Fibroblast of skin of left biceps (primary cell): Measurements from ENCODE around the gene NUDT8.
A peak's percentile ranks its signal among the peaks of the same experiment; 100 is the strongest.
"Not testable (repeated sequence)": the region's sequence is repeated elsewhere in the genome, so short reads cannot be mapped to it uniquely, and the experiment has no call there.

Source experiments
- DNase-seq, 2 experiments: peaks; one replicate each; pipeline ENCODE4 v3.0.0-alpha.2; 2013; ENCODE audit warnings: low read depth in 2 of 2

The NUDT8 gene

GRCh38 chr11:67613313-67613959 lies 16.3 kb downstream of the NUDT8 start:
- DNase-seq = no peak

DNA sequence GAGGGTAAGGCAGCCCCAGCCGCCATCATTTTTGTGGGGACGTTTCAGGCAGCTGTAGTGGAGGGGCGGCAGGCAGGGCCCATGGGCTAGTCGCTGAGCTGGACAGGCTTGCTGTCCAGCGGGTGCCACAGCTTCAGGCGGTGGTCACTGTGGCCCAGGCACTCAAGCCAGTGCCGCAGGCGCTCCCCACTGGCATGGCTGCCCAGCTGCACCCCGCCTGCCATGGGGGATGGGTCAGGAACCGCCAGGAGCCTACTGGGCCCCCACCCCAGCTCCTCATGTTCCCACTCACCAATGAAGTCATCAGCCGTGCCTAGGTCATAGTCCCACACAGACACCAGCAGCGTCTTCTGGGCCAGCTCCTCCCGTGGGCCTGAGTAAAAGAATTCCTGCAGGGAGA lies 17.0 kb downstream of the NUDT8 start:
- no peak for DNase-seq

DNA sequence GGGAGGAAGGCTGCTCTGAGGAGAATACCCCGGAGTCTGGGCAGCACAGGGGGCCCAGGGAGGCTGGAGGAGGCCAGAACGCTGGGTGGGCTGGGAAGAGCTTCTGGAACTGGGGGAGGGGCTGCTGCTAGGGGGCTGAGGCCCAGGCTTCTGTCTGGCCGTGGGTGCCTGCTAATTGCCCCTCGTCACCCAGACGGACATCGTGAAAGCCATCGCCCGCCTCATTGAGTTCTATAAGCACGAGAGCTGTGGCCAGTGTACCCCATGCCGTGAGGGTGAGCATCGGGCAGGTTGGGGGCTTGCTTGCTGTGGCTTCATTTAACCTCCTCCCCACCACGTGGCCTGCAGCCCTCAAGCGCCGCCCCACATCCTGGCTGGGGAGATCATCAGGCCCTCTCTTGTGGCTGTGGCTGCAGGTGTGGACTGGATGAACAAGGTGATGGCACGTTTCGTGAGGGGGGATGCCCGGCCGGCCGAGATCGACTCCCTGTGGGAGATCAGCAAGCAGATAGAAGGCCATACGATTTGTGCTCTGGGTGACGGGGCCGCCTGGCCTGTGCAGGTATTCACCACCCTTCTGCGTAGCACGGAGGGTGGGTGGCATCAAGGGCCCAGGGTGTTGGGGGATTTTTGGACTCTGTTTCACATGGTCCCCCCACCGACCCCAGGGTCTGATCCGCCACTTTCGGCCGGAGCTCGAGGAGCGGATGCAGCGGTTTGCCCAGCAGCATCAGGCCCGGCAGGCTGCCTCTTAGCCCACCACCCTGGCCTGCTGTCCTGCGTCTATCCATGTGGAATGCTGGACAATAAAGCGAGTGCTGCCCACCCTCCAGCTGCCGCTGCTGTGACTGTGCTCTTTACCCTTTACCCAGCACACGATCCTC lies 17.8 kb downstream of the NUDT8 start:
- DNase-seq = no peak

DNA sequence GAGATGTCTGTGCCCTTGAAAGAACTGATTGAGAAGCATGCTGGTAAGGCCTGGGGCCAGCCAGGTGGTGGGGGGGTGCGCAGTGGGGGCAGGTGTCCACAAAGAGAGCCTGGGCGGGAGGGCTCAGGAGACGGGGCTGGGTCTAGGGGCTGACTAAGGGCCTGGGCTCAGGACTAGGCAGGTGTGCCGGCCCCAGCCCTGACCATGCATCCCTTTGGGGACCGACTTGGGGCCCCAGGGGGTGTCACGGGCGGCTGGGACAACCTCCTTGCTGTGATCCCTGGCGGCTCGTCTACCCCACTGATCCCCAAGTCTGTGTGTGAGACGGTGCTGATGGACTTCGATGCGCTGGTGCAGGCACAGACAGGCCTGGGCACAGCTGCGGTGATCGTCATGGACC lies 18.6 kb downstream of the NUDT8 start:
- no peak for DNase-seq

DNA sequence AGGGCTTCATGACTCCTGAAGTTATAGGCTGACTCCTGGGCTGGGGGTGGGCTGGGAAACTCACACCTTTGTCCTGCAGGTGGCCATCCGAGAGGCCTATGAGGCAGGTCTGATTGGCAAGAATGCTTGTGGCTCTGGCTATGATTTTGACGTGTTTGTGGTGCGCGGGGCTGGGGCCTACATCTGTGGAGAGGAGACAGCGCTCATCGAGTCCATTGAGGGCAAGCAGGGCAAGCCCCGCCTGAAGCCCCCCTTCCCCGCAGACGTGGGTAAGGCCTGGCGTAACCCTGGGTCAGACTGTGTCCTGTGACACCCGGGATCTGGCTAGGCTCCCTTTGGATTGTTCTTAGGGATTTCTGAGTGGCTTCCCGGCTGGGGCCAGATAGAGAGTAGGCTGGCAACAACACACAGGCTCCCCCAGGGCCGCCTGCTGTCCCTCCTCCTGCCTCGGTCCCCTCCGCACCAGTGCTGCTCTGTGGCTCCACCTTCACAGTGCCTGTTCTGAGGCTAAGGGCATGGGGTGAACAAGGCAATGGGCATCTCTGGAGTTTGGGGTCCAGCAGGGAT lies 19.4 kb downstream of the NUDT8 start:
- no peak for DNase-seq

DNA sequence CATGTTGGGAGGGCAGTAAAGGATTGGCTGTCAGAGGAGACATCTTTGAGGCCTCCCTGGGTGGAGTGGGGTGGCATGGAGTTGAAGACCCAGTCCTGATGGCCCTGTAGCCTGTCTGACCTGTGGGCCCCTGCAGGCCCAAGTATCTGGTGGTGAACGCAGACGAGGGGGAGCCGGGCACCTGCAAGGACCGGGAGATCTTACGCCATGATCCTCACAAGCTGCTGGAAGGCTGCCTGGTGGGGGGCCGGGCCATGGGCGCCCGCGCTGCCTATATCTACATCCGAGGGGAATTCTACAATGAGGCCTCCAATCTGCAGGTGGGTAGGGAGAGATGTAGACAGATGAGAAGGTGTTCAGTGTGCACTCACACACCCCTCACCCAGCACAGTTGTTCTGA lies 20.4 kb downstream of the NUDT8 start:
- DNase-seq = no peak

GRCh38 chr11:67608486-67608885 lies 21.3 kb downstream of the NUDT8 start:
- no peak for DNase-seq

DNA sequence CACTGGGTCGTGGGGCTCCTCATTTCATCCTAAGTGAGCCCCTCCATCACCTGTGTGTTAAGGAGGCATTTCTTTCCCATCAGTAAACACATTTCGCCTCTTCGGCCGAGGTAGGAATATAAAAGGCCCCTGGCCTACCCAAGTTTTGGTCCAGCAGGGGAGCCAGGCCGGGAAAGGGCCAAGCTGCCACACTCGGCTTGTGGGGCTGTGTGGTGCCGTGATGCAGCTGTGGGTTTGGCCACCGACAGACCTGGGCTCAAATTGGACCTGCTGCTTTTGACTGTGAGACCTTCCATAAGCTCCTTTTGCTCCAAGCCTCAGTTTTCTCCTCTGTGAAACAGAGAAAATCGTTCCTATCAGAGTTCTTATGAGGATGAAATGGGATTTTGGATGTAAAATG lies 22.2 kb downstream of the NUDT8 start:
- no peak for DNase-seq

GRCh38 chr11:67606492-67607295 lies 23.0 kb downstream of the NUDT8 start, which contains the start of gene NDUFV1:
Gene NDUFV1 (plus strand): TSS chr11:67606936. CDS start chr11:67607005, 69 bp downstream.
- peak; percentile 76 for DNase-seq

DNA sequence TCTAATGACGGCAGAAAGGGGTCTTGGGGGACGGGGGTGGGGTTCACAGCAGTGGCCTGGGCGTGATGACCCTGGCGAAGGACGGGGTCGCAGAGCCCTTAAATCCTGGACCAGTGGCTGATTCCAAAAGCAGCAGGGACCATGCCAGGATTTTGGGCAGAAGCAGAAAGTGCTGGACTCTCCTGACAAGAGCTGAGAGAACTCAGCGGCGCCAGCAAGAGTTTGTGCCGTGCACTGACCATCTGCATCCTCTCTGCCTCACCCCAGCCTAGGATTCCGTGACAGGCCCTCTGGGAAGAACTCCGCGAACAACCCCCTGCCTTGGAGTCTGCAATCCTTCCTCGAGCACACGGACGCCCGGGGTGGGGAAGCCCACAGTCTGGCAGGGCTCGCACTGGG lies 23.6 kb downstream of the NUDT8 start:
- DNase-seq = no peak

DNA sequence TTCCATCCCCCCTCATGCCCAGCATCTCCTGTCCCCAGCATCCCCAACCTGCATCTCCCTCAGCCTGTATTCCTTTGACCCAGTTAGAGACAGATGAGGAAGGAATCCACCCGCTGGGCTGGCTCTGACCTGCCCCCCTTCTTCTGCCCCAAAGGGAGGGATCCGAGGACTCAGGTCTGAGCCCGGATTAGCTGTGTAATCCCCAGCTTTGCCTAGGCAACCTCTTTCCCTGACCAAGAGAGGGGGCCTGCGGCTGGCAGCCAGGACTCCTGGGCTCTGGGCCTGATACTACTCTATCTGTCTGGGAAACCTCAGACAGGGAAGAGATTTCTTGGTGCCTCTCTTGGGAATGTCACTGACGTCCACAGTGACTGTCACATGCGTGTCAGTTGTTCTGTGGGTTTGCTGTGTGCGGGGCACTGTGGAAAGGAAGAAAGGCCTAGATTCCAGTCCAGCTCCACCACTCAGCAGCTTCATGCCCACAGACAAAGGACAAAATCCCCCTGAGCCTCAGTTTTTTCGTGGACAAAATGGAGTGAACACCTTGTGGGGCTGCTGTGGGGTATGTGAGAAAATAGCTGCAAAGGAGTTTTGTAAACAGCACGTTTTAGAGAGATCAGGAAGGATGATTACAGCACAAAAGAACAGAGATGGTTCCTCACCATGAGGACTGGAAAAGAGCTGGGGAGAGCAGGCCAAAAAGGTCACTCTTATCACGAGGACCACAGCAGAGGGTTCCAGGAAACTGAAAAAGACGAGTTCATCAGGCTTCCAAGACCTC lies 24.3 kb downstream of the NUDT8 start:
- DNase-seq = no peak

GRCh38 chr11:67604815-67605214 lies 24.9 kb downstream of the NUDT8 start:
- no peak for DNase-seq

DNA sequence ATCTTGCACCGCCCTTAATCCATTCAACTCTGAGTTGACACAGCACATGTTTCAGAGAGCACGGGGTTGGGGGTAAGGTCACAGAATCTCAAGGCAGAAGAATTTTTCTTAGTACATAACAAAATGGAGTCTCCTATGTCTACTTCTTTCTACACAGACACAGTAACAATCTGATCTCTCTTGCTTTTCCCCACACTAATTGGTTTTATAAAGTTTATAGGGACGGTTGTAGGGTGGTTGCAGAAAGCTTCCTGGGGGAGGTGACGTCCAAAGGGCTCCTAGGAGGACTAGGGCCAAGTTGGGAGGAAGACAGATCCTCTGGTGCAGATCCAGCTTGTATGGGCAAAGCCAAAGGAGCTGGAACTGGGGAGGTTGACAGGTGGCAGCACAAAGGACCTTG lies 25.6 kb downstream of the NUDT8 start:
- DNase-seq = not testable (repeated sequence)

GRCh38 chr11:67601098-67601497 lies 28.6 kb downstream of the NUDT8 start:
- DNase-seq = no peak

DNA sequence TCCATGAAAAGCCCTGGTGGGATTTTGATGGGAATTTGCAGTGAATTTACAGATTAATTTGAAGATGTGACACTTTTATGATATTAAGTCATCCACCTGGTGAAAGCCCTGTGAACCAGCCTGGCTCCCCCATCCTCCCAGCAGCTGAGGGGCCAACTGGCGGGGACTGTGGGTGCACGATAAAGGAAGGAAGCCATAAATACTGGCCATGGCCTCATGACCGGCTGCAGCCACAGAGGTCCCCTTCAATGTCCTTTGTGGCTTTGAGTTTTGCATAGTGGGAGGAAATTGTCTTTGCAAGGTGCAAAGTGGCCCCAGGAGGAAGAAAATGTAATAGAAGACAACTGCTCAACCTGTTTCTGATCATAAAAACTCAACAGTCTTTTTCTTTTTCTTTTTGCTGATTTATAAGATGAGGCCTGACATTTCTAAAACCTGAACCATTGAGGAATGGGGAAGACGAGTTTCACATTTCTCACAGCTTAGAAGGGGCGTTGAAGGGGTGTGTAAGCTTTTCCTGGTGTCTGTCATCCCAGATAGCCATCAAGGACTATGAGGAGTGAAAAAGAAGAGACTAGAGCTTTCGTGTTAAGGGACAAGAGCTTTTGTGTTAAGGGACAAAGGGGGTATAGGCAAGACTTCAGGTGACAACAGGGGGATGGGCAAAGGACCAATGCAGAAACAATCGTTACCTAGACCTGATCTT lies 29.3 kb downstream of the NUDT8 start:
- no peak for DNase-seq

DNA sequence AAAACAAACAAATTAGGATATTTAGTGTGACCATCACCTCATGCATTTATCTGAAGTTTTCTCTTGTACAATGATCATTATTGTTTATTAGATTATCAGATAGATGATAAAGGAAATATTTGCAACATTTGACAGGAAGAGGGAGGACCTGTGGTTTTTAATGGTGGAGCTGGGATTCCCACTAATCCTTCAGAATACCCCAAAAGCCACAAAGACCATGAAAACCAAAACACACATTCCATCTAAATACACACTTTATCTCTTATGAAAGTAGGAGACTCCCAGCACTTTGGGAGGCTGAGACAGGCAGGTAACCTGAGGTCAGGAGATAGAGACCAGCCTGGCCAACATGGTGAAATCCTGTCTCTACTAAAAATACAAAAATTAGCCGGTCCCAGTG lies 30.6 kb downstream of the NUDT8 start:
- no peak for DNase-seq

DNA sequence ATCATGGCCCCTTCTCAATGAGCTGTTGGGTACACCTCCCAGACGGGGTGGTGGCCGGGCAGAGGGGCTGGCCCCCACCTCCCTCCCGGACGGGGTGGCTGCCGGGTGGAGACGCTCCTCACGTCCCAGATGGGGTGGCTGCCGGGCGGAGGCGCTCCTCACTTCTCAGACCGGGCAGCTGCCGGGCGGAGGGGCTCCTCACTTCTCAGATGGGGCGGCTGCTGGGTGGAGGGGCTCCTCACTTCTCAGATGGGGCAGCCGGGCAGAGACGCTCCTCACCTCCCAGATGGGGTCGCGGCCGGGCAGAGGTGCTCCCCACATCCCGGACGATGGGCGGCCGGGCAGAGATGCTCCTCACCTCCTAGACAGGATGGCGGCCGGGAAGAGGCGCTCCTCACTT lies 31.8 kb downstream of the NUDT8 start:
- not testable (repeated sequence) for DNase-seq

DNA sequence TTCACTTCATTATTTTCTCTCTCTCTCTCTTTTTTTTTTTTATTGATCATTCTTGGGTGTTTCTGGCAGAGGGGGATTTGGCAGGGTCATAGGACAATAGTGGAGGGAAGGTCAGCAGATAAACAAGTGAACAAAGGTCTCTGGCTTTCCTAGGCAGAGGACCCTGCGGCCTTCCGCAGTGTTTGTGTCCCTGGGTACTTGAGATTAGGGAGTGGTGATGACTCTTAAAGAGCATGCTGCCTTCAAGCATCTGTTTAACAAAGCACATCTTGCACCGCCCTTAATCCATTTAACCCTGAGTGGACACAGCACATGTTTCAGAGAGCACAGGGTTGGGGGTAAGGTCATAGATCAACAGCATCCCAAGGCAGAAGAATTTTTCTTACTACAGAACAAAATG lies 32.3 kb downstream of the NUDT8 start:
- not testable (repeated sequence) for DNase-seq

- DNase-seq = no peak
These were observed 32.9 kb downstream of the NUDT8 start for GRCh38 chr11:67596753-67597300.

DNA sequence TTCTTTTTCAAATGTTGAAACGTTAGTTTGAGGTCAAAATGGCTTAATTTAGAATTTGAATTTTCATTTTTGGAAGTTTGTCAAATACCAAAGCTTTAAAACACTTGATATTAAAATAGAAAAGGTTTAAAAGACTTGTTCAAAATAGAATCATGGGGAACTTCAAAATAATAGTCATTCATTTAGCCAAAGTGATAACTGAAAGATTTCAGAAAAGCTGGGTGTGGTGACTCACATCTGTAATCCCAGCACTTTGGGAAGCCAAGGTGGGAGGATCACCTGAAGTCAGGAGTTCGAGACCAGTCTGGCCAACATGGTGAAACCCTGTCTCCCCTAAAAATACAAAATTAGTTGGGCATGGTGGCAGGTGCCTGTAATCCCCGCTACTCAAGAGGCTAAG lies 35.3 kb downstream of the NUDT8 start:
- no peak for DNase-seq
